Measurements from ENCODE around the gene TNPO2.

TNPO2 gene

GRCh38 chr19:12723641-12724426 is at the start of gene TNPO2:
Gene TNPO2 (minus strand): TSS chr19:12723932. CDS start chr19:12720977, 2,955 bp downstream.
- DNase-seq = peak; percentile 33 to 49

DNA sequence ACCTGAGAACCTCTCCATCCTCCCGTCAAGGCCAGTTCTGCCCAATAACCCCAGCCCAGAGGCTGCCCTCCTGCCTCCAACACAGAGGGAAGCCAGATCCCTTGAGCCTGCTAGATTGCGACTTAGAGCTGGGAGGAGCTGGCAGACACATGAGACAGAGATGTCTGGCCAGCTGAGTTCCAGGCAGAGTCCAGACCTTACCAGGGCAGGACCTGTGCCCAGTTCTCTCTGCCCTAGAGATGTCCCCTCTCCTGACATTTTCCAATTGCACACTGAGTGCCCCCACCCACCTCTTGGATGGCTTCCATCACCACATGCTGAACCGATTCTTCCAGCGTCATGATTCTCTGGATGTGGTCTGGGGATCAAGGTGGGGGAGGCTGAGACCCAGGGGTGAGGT is 48.6 kb upstream of the TNPO2 start:
- no peak for DNase-seq

DNA sequence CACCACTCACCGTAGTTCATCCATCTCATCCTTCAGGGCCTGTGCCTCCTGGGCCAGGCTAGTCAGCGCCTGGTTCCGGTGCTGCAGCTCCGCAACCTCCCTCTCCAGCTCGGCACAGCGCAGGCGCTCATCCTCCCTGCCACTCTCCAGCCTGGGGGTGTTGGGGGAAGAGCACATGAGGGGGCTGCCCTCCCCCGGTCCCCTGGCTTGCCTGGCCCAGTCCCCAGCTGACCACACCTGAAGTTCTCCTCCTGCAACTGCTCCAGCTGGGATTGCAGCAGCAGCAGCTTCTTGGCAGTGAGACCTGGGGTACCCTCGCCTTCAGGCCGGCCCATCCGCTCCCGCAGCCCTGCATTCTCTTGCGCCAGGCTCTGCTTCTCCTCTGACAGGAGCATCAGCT is 47.2 kb upstream of the TNPO2 start:
- DNase-seq = no peak

DNA sequence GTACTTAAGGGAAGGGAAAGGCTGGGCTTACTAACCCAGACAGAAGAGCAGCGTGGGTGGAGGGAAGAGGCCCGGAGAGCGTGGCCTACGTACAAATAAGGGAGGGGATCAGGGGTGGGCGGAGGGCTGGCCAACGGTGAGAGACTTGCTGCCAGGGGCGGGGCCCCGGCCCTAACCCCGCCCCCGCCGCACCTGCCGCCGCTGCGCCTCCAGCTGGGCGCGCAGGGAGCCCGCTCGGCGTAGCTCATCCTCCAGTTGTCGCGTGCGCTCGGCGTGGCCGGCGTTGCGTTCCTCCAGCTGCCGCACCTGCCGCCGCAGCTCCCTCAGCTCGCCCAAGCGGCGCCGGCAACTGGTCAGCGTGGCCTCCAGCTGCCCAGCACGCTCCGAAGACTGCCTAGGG is 46.0 kb upstream of the TNPO2 start:
- no peak for DNase-seq

GRCh38 chr19:12767666-12768065 is 43.9 kb upstream of the TNPO2 start:
- DNase-seq = no peak

DNA sequence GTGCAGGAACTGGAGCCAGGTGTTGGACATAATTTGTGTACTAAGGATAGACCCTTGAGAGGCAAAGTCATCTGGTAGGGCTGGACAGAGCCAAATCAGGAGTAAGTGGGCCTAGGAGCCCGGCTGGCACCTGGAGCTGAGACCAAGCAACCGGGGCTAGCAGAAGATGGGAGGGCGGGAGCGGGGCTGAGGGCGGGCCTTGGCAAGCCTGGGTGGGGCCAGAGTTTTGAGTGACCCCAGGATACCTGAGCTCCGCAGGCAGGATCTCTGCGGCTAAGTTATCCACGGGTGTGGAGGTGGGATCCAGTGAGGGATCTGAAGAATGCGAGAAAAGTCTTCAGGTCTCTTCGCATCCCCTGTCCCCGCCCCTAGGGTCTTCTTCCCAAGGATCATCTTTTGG is 43.4 kb upstream of the TNPO2 start:
- no peak for DNase-seq

GRCh38 chr19:12766051-12766521 is 42.4 kb upstream of the TNPO2 start:
- peak; percentile 67 to 83 for DNase-seq

DNA sequence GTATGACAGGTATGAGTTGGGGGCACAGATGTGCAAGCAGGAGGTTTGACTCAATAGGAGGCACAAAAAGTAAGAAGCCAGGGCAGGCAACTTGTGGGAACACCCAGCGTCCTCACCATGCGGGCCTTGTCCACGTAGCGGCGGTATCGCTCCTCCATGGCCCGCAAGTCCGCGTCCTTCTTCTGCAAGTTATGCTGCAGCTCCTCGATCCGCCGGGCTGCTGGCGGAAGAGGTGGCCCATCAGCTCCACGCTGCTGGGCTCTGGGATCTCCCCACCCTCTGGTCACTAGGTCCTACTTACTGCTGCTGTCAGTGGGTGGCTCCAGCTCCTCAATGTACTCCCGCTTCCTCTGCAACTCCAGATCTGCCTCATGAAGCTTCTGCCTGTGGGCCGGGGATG is 41.0 kb upstream of the TNPO2 start:
- DNase-seq = no peak

GRCh38 chr19:12763100-12763499 is 39.4 kb upstream of the TNPO2 start:
- DNase-seq = no peak

- DNase-seq = no peak
Observed at GRCh38 chr19:12759686-12760085, 36.0 kb upstream of the TNPO2 start.

DNA sequence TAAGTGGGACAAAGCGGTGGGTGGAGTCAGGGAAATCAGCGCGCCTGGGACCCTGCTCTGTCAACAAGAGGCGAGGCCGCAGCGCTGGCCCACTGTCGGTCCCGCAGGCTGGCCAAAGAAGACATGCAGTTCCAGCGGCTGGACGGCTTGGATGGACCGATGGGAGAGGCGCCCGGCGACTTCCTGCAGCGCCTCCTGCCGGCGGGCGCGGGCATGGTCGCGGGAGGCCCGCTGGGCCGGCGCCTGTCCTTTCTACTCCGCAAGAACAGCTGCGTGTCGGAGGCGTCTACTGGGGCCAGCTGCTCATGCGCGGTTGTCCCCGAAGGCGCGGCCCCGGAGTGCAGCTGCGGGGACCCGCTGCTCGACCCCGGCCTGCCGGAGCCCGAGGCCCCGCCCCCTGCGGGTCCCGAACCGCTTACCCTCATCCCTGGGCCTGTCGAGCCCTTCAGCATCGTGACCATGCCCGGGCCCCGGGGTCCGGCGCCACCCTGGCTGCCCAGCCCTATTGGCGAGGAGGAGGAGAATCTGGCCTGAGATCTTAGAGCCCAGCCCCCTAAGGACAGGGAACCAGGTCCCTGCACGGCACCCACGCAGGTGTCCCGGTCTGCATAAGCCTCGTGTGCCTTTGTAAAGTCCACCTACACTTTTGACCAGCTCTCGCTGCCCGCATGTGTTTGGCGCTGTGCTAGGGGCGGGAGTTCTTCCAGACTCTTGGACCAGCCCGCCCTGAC is 34.0 kb upstream of the TNPO2 start:
- peak; percentile 64 to 85 for DNase-seq

- DNase-seq = no peak
Observed at GRCh38 chr19:12756150-12756883, 32.6 kb upstream of the TNPO2 start.

DNA sequence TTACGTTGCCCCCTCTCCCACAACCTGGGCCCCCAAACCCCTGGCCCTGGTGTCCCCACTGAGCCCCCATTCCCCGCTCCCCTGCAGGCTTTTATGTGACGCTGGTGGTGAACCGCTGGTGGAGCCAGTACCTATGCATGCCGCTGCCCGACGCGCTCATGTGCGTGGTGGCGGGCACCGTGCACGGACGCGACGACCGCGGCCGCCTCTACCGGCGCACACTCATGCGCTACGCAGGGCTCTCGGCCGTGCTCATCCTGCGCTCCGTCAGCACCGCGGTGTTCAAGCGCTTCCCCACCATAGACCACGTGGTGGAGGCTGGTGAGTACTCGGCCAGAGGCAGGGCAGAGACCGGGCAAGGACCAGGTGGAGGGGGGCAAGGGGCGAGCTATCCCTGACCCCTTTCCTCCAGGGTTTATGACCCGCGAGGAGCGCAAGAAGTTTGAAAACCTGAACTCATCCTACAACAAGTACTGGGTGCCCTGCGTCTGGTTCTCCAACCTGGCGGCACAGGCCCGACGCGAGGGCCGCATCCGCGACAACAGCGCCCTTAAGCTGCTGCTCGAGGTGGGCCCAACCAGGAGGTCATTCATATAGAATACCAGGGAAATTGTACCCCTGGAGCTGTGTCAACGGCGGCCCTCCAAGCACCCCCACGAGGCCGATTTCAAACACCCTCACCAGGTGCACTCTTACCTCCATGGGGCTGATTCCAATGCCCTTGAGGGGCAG is 30.9 kb upstream of the TNPO2 start:
- no peak for DNase-seq

- DNase-seq = no peak
Observed at GRCh38 chr19:12752056-12752781, 28.5 kb upstream of the TNPO2 start.

DNA sequence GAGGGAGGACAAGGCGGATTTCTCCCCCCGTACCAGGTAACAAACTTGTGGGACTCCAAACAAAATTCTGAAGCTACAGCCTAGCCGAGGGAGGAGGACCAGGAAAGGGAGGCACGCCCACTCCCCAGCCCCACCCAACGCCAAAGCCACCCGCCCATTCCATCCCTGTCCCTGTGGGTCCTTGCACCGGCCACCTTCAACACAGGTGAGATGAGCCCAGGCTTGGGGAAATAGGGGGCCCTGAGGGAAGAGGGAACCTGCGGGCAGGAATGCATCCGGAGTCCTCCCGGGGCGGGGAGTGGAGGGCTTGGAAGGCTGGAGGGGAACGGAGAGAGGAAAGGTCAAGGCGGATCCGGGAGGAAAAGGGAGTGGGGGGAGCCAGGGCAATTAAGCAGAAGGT is 27.9 kb upstream of the TNPO2 start, which contains the start of gene BEST2:
BEST2 (plus strand) TSS at position 157 of the 400 bp plus-strand sequence. CDS start 802 bp downstream, outside the sequence.
- DNase-seq = no peak

DNA sequence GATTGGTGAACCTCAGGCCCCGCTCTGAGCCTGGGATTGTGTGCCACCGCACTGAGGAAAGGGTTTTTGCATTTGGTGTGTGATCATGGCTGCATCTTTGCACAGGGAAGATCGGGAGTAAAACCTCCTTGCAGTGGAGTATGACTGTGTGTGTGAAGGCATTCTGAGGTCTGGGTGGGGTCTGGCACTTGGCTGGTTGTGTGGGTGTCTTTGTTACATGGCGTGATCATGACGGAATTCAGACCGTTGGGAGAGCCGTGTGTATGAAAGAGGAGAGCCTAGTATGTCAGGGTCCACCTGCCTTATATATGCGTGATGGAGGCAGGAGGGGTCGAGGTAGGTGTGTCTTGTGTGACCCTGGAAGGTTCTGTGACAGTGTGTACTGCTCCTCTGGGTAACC is 27.1 kb upstream of the TNPO2 start:
- DNase-seq = no peak

GRCh38 chr19:12749938-12750521 is 26.3 kb upstream of the TNPO2 start:
- DNase-seq = no peak

GRCh38 chr19:12748489-12748888 is 24.8 kb upstream of the TNPO2 start:
- DNase-seq = no peak

DNA sequence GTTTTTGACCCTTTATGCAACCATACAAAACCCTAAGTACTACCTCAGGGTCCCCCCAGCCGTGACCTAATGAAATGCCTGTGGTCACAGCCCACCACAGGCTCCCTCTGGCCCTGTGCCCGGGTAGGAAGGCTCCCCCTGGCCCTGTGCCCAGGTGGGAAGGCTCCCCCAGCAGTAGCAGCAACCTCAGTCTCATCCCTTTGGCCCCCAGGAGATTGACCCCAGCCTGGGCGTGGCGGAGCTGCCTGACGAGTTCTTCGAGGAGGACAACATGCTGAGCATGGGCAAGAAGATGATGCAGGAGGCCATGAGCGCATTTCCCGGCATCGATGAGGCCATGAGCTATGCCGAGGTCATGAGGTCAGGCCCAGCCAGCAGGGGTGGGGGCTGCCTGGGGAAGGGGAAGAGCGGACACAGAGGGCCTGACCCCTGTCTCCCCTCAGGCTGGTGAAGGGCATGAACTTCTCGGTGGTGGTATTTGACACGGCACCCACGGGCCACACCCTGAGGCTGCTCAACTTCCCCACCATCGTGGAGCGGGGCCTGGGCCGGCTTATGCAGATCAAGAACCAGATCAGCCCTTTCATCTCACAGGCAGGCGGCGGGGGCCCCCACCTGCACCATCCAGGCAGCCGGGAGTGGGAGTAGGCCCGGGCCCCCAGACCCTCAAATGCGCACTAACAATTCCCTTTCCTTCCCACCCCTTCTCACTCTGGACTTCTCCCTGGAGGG is 21.6 kb upstream of the TNPO2 start:
- DNase-seq = no peak

DNA sequence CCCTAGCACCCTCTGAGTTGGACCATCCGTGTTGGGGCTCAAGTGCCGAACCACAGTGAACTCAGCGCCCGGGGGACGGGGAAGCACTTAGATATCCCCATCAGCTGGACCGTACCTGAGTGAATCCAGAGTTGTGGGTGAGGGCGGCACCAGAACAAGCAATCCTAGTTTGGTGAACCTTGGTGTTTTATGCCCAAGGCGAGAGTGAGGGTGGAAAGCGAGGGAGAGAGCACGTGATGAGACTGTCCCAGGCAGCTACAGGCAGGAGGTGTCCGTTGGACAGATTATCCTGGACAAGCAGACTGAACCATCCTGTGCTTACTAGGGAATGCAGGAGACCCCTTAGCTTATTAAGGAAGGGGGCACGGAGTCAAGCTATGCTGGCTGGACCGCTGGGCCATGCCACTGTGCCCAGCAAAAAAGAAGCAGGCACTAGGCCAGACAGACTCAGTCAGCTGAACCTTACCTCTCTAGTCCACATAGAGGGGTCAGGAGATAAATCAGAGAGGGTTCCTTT is 14.2 kb upstream of the TNPO2 start:
- no peak for DNase-seq
